ENCODE data around the gene SYTL3. TPM values are rescaled to one million over a fixed set of nuclear protein-coding genes. Genes with fewer than 3 reads are reported as not detected.

The SYTL3 gene
- total RNA-seq, 1 donor from 2014 or later, result 0.77 TPM

DNA sequence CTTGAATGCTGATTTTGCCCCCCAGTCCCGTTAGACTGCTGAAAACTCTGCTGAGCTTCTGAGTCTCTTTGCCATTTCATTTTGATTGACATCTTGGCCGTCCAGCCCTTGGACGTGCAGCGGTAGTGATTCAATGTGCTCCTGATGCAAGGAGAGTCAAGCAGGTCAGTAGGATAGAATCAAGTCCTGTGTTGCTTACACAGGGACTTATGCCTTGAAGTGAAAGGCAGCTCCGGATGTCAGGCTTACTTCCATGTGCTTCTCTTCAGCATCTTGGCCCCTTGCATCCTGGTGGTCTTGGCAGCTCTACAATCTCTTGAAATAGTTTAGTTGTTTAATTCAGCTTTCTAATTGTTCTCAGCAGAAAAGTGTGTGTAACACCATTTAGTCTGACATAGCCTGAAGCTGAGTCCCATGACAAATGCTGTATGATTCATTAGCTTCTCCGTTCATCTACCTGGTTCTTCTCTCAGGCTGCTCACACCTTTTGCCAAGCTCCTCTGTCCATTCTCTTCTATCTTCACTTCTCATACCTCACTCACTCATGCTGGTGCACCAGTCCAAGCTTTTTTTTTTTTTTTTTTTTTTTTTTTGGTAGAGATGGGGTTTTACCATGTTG is 93.3 kb downstream of the SYTL3 start:
- peaks cover 5% of the 10 kb centered on the region for H3K36me3 Mint-ChIP-seq (ENCODE audit: low read depth, unreplicated experiment)
- DNase-seq (ENCODE audit: low spot score), result no peak
- peaks cover 4% of the 10 kb centered on the region for H3K4me1 Mint-ChIP-seq (ENCODE audit: unreplicated experiment)
- H3K4me3 Mint-ChIP-seq (ENCODE audit: unreplicated experiment), result no peak overlapping the region
- H3K27me3 Mint-ChIP-seq (ENCODE audit: unreplicated experiment), result peaks cover 2% of the 10 kb centered on the region
- H3K9me3 Mint-ChIP-seq (ENCODE audit: unreplicated experiment), result no peaks in the 10 kb centered on the region
- TF ChIP-seq, protein P1, sequence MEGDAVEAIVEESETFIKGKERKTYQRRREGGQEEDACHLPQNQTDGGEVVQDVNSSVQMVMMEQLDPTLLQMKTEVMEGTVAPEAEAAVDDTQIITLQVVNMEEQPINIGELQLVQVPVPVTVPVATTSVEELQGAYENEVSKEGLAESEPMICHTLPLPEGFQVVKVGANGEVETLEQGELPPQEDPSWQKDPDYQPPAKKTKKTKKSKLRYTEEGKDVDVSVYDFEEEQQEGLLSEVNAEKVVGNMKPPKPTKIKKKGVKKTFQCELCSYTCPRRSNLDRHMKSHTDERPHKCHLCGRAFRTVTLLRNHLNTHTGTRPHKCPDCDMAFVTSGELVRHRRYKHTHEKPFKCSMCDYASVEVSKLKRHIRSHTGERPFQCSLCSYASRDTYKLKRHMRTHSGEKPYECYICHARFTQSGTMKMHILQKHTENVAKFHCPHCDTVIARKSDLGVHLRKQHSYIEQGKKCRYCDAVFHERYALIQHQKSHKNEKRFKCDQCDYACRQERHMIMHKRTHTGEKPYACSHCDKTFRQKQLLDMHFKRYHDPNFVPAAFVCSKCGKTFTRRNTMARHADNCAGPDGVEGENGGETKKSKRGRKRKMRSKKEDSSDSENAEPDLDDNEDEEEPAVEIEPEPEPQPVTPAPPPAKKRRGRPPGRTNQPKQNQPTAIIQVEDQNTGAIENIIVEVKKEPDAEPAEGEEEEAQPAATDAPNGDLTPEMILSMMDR (IDR thresholded peaks at IDR 0.05; ENCODE audit: unreplicated experiment), result no peak
- no peak overlapping the region for H3K27ac Mint-ChIP-seq (ENCODE audit: unreplicated experiment)

DNA sequence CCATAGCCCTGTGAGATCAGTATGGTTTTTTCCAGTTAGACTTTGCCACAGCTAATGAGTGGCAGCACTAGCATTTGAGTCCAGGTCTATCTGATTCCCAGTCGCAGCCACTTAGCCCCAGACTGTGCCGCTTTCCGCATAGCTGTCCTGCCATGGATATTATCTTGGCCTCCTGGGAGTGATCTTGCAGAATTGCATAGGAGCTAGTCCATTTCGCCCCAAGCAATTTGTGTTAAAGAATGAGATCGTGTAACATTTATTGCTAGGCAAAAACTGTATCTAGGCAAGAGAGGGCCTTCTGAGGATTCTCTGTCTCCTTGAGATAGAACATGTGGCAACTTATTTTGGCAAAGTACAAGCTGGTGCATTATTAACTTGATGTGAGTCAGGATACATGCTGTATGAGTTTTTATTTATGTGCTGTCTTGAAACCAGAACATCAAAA is 95.2 kb downstream of the SYTL3 start:
- H3K36me3 Mint-ChIP-seq (ENCODE audit: low read depth, unreplicated experiment), result no peaks in the 10 kb centered on the region
- DNase-seq (ENCODE audit: low spot score), result no peak
- peaks cover 7% of the 10 kb centered on the region for H3K4me1 Mint-ChIP-seq (ENCODE audit: unreplicated experiment)
- no peak overlapping the region for H3K27ac Mint-ChIP-seq (ENCODE audit: unreplicated experiment)
- TF ChIP-seq, protein P1 (IDR thresholded peaks at IDR 0.05; ENCODE audit: unreplicated experiment), result no peak
- no peak overlapping the region for H3K4me3 Mint-ChIP-seq (ENCODE audit: unreplicated experiment)
- no peaks in the 10 kb centered on the region for H3K9me3 Mint-ChIP-seq (ENCODE audit: unreplicated experiment)
- peaks cover 2% of the 10 kb centered on the region for H3K27me3 Mint-ChIP-seq (ENCODE audit: unreplicated experiment)

DNA sequence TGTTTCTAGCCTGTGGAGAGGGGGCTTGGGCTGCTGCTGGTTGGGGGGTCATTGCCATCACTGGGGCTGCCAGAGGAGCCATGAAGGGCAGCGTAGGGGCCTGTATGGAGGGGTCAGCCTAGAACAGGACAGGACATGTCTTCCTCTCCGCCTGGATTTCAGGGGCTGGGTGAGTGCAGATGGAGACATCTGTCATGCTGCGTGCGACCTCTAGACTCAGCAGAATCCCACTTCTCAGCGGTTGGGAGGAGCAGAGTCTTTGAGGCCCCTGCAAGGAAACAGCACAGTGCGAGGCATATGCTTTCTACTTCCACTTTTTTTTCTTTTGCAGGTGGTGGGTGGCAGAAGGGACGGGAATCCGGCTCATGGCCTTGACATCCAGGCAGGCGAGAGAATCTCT is 101.4 kb downstream of the SYTL3 start:
- Mint-ChIP-seq H3K27ac (ENCODE audit: unreplicated experiment) (no peak overlapping the region), H3K27me3 (ENCODE audit: unreplicated experiment) (peaks cover 3% of the 10 kb centered on the region), H3K36me3 (ENCODE audit: low read depth, unreplicated experiment) (no peaks in the 10 kb centered on the region), H3K4me1 (ENCODE audit: unreplicated experiment) (peaks cover 7% of the 10 kb centered on the region), H3K9me3 (ENCODE audit: unreplicated experiment) (no peaks in the 10 kb centered on the region), H3K4me3 (ENCODE audit: unreplicated experiment) (no peak overlapping the region)
- TF ChIP-seq, protein P1 (IDR thresholded peaks at IDR 0.05; ENCODE audit: unreplicated experiment), result no peak
- DNase-seq (ENCODE audit: low spot score), result no peak

DNA sequence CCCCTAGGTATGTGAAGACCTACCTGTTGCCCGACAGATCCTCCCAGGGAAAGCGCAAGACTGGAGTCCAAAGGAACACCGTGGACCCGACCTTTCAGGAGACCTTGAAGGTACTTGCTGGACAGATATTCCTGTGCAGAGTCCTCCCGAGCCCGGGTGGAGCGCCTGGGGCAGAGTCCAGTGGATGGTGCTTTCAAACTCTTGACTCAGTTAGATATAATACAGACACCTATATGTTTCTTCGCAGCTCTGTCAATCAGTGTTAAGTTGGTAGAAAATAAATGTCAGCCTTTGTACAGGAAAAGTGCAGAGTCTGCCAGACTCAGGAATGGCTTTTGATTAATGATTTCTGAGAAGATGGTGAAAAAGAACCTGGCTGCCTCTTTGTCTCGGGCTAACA is 102.1 kb downstream of the SYTL3 start:
- Mint-ChIP-seq H3K36me3 (ENCODE audit: low read depth, unreplicated experiment) (no peaks in the 10 kb centered on the region), H3K9me3 (ENCODE audit: unreplicated experiment) (no peaks in the 10 kb centered on the region), H3K27ac (ENCODE audit: unreplicated experiment) (no peak overlapping the region), H3K4me3 (ENCODE audit: unreplicated experiment) (no peak overlapping the region), H3K27me3 (ENCODE audit: unreplicated experiment) (peaks cover 3% of the 10 kb centered on the region), H3K4me1 (ENCODE audit: unreplicated experiment) (peaks cover 7% of the 10 kb centered on the region)
- DNase-seq (ENCODE audit: low spot score), result no peak
- TF ChIP-seq, protein P1 (IDR thresholded peaks at IDR 0.05; ENCODE audit: unreplicated experiment), result no peak

DNA sequence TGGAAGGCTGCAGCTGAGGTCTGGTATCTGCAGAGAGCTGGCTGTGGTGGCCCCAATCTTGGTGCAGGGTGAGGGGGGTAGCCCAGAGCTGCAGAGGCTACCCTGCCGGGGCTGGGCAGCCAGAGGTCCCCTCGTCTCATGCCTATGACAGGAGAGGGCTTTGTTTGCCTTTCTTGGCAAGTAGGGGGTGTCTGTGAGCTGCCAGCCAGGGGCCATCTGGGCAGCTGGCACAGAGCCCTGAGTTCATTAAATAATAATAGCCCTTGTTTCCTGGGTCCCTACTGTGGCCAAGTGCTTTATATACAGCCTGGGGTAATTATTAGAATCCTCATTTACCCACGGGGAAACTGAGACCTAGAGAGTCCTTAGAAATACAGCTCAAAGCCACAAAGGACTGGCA is 102.8 kb downstream of the SYTL3 start:
- H3K36me3 Mint-ChIP-seq (ENCODE audit: low read depth, unreplicated experiment), result no peaks in the 10 kb centered on the region
- no peak overlapping the region for H3K27ac Mint-ChIP-seq (ENCODE audit: unreplicated experiment)
- DNase-seq (ENCODE audit: low spot score), result no peak
- peaks cover 7% of the 10 kb centered on the region for H3K4me1 Mint-ChIP-seq (ENCODE audit: unreplicated experiment)
- H3K9me3 Mint-ChIP-seq (ENCODE audit: unreplicated experiment), result no peaks in the 10 kb centered on the region
- H3K27me3 Mint-ChIP-seq (ENCODE audit: unreplicated experiment), result peaks cover 5% of the 10 kb centered on the region
- H3K4me3 Mint-ChIP-seq (ENCODE audit: unreplicated experiment), result no peak overlapping the region
- TF ChIP-seq, protein P1 (IDR thresholded peaks at IDR 0.05; ENCODE audit: unreplicated experiment), result no peak

All from endothelial cell (in vitro differentiated cells).